Stimulated activated CD4-positive, alpha-beta T cell treated with anti-CD3 and anti-CD28 coated beads, Interleukin-2, amount 100 ng/mL, for 24 hours (primary cell): ENCODE results near the gene DBH.

Experiments
- DNase-seq, 2 donors: peaks; one replicate each; pipeline ENCODE4 v3.0.0-alpha.2; 2020

The DBH gene

DNA sequence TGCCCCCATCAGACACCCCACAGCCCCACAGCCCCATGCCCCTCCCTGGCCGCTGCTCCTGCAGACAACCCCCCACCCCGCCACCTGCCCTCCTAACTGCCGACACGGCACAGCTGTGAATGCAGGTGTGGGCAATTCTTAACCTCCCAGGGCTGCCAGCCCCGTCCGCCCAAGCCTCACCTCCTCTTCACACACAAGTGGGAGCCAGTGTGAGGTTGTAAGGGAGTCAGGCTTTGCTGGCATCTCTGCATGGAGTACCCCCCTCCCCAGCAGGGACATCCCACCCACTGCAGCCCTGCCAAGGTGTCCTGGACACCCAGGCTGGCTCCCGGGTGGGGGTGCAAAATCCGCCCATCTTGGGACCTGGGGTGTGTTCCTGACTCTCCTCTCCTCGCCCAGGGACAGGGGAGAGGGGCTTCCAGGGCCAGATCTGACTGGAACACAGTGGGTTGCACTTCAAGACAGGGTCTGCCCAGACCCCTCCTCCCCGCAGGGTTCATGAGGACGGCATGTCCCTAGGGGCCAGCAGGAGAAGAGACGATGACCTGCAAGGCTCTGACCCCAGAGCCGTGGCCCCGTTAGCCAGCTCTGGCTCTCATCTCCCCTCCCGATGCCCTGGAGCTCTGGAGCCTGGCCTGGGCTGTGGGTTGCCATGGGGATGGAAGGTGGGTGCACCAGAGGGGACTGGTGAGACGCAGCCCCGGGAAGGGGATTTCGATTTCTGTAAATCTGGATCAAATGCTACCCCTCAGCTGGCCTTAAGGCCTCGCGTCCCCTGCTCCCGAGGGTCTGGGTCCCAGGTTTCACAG, 67.6 kb downstream of the DBH start:
- DNase-seq, result no peak

DNA sequence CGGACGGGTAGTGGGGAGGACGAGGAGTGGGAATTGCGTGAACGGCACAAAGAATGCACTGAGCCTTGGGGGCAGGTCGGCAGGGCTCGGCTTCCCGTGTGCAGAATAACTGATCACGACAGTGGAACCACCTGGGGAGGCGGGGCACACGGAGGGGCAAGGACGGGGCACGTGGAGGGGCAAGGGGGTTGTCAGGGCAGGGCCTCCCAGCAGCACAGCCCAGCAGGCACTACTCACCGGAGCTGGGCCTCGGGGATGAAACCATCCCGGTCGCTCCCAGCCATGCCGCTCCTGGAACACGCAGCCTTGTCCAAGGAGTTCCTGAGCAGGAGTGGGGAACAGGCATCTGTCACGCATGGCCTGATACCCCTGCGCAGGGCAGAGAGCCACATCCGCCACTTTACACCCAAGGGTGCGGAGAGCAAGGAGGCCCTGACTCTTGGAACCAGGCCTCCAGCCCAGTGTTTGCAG, 68.6 kb downstream of the DBH start:
- no peak for DNase-seq

DNA sequence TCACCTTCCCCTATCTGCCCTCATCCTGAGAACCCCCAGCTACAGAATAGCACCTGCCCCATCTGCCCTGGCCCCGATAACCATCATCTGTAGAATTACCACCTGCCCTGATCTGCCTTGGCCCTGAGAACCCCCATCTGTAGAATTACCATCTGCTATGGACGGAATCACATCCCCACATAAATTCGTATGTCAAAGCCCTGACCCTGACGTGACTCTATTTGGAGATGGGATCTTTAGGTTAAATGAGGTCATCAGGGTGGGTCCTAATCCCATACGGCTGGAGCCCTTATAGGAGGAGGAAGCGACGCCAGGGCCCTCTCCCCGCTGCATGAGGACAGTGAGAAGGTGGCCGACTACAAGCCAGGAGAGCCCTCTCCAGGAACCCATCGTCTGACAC, 69.4 kb downstream of the DBH start:
- DNase-seq, result no peak

DNA sequence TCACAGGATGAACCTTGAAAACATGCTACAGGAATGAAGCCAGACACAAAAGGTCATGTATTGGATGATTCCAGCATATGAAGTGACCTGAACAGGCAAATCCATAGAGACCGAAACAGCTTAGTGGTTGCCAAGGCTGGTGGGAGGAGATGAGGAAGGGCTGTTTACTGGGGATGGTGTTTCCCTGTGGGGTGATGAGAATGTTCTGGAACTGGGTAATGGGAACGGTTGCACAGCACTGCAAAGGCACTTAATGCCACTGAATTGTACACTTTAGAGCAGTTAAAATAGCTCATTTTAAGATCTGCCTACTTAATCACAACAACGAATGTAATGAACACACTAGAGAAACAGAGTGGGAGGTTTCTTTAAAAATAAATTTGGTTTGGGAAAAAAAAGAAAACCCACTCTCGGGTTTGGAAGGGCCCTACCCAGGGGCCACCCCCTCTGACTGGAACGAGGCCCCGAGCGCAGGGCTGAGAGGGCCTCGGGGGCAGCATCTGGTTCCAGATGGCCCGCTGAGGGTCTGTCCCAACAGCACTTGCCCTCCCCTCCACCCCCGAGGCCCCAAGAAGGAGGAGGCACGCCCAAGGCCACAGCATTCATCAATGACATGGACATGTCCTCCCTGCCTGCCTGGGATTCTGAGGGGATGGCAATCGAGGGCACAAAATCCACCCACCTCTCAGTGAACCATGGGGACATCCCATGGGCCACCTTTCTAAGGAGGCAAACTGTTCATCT, 70.3 kb downstream of the DBH start:
- DNase-seq, result no peak

DNA sequence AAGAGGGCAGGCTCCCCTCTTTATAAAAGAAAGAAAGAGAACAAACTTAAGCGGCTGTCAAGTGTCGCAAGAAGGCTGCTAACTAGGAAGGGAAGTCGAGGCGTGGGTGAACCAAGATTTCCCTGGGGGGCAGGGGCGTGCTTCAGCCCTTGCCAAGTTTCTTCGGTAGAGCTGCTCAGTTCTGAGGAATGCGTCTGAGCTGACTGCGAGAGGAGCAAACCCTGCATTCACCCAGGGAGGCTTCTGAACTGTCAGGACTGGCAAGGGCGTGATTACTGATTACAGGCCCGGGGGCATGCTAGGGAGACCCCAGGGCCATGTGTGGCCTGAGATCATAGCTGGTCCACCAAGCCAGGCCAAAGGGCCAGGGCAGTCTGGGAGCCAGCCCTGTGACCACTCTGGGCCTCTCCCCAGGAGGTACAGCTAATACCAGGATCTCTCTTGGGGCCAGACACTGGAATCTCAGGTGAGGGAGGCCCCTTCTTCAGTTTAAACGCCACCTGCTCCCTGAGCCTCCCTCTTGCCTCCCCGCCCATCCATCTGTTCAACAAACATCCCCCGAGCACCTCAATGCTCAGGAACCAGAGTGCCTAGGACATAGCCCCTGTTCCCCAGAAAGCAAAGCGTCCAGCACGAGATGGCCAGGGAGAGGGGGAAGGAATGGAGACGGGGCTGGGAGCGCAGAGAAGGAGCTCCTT, 71.1 kb downstream of the DBH start:
- no peak for DNase-seq

DNA sequence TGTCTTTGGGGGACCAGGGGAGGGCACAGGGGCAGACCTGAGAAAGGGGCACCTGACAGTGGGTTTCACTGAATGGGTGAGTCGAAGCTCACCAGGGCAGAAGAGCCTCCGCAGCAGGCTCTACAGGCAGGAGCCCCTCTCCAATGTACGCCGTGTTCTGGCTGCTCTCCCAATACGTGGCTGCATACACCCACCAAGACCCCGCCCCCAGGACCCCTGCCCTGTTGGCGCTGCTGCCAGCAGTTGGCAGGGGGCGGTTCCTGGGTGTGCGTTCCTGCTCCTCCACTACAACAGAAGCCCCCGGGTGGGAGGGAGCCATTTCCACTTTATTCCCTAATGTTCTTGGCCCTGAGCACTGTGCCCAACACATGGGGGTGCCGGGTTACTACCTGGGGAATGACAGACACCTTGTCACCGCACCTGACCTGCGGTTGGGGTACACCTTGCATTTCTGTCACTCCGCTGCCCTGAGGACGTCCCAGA, 71.6 kb downstream of the DBH start:
- DNase-seq, result no peak

DNA sequence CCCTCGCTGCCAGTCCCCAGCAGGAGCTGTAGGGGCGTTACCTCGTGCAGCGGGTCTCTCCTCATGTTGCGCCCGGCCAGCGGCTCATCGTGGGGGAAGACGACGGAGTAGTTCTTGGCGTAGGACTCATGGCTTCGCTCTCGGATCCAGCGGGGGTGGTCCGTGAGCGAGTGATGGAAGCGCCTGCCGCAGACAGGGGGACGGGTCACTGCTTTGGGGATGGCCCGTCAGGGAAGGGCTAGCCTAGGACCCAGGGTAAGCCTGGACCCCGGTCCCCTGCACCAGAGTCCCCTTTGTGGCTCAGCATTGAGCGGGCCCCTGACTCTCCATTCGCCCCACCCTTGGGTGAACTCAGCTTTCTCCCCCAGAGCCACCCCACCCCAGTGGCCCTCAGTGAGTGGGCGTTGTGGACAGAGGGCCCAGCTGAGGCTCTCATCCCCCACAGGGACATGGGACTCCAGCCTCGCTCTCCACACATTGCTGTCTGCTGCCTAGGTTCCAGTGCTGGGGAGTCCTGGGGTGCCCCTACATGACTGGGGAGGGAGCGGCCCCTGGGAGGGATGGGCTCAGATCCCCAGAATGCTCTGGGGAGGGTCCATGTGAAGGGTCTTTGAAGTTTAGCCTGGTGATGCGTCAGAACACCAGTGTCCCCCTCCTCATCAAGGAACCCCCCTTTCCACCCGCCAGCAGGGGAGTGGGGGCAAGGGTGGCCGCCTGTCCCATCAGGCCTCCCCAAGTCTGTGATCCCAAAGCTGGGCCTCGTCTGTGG, 72.3 kb downstream of the DBH start:
- DNase-seq, result no peak
